Sigmoid colon (tissue), 7 donors: ENCODE results near the gene MEPE. TPM values are rescaled to one million over a fixed set of nuclear protein-coding genes. Genes with fewer than 3 reads are reported as not detected.
A peak's percentile ranks its signal among the peaks of the same experiment; 100 is the strongest.

Experiments used
- DNase-seq: peaks from one replicate; pipeline ENCODE4 v3.0.0-alpha.2; 2019
- H3K27ac ChIP-seq, 4 donors: fragments of 200-600 bp; sonication (generic); one replicate each; pipeline ENCODE4 v1.5.1; 2016 to 2019; ENCODE audit warnings: mild to moderate bottlenecking in 1 of 4
- H3K27me3 ChIP-seq, 3 donors: fragments of 200-600 bp; sonication (generic); one replicate each; pipeline ENCODE4 v1.5.1; 2019; ENCODE audit warnings: mild to moderate bottlenecking in 1 of 3
- H3K36me3 ChIP-seq, 4 donors: fragments of 200-600 bp; sonication (generic); one replicate each; pipeline ENCODE4 v1.5.1; 2016 to 2019
- H3K4me1 ChIP-seq, 4 donors: fragments of 200-600 bp; sonication (generic); one replicate each; pipeline ENCODE4 v1.5.1; 2017 to 2019
- H3K4me3 ChIP-seq, 4 donors: fragments of 200-600 bp; sonication (generic); one replicate each; pipeline ENCODE4 v1.5.1; 2017 to 2019; ENCODE audit warnings: mild to moderate bottlenecking in 2 of 4, moderate library complexity in 1 of 4
- H3K9me3 ChIP-seq, 4 donors: fragments of 200-600 bp in 3 of 4; sonication (generic) in 3 of 4; one replicate each; pipeline versions ENCODE4 v1.5.1 to v1.6.1; 2013 to 2019
- CTCF ChIP-seq, 4 experiments: fragments of 450-650 bp in 3 of 4; fragments of 200-600 bp in 1 of 4; IDR thresholded peaks; one replicate each; pipeline ENCODE4 v1.5.1; 2016 to 2019; ENCODE audit warnings: antibody characterized with exemption in 4 of 4, mild to moderate bottlenecking in 3 of 4, moderate library complexity in 2 of 4
- EP300 ChIP-seq, 4 donors: sonication (generic); formaldehyde crosslinking; IDR thresholded peaks; one replicate each; pipeline ENCODE4 v1.6.1; 2017; ENCODE audit warnings: antibody characterized with exemption in 4 of 4
- POLR2A ChIP-seq, 2 donors: fragments of 450-650 bp; IDR thresholded peaks; one replicate each; pipeline ENCODE4 v1.6.1; 2016; ENCODE audit warnings: antibody characterized with exemption in 2 of 2, mild to moderate bottlenecking in 2 of 2, moderate library complexity in 2 of 2
- POLR2AphosphoS5 ChIP-seq, 4 donors: sonication (generic); formaldehyde crosslinking; IDR thresholded peaks; one replicate each; pipeline ENCODE4 v1.6.1; 2017; ENCODE audit warnings: antibody characterized with exemption in 4 of 4
- WGBS, 2 donors: extraction: QIAGEN DNeasy Blood & Tissue Kit; methylation state at CpG; one replicate each; pipeline ENCODE4 v1.1.7; 2013; 5-methylcytosine and 5-hydroxymethylcytosine counted together
- intact Hi-C: fragments of 100-400 bp; cut with DNase I; formaldehyde crosslinking; loops from one replicate; pipeline ENCODE4 v1.15.1; 2023
- polyA plus RNA-seq, 3 donors: library from polyadenylated mRNA; stranded (reverse); fragments of 200-250 nt; gene quantifications; one replicate each; pipeline ENCODE4 v1.2.3, GENCODE V29; 2013
- total RNA-seq, 4 donors: library from RNA; depleted of rRNA; stranded (reverse); fragments of >200 nt; gene quantifications; one replicate each; pipeline ENCODE4 v1.1.0, GENCODE V29; 2016
- donor health status: healthy with polysubstance abuse.
- donor health status: Bipolar disorder and iron deficiency.
- donor health status: healthy.

The MEPE gene
- total and polyA plus RNA-seq, 7 donors: not detected

- DNase-seq: no peak
- no peak overlapping the region for H3K27ac ChIP-seq
- WGBS, 2 donors: 48 to 85% methylated on average over 2 of the region's 2 CpGs
- no peaks in the 10 kb centered on the region for H3K9me3 ChIP-seq
- H3K27me3 ChIP-seq: no peaks in the 10 kb centered on the region
- H3K4me1 ChIP-seq: peaks cover 0 to 5% (median 0%) of the 10 kb centered on the region in 4 donors
- intact Hi-C loops: loop anchor here (10.0 kb wide), 1 partner anchor 370 kb away; no protein-coding TSS in a partner anchor
- H3K36me3 ChIP-seq: no peaks in the 10 kb centered on the region
- H3K4me3 ChIP-seq: no peak overlapping the region
- TF ChIP-seq EP300 (IDR thresholded peaks at IDR 0.05): no peak
- TF ChIP-seq POLR2AphosphoS5 (IDR thresholded peaks at IDR 0.05): no peak
- TF ChIP-seq CTCF (IDR thresholded peaks at IDR 0.05): no peak
- TF ChIP-seq POLR2A (IDR thresholded peaks at IDR 0.05): no peak
These were observed 1.6 kb downstream of the MEPE start for GRCh38 chr4:87834401-87834800.

- H3K9me3 ChIP-seq: no peaks in the 10 kb centered on the region
- TF ChIP-seq POLR2A (IDR thresholded peaks at IDR 0.05): no peak
- no peak for TF ChIP-seq EP300 (IDR thresholded peaks at IDR 0.05)
- TF ChIP-seq CTCF (IDR thresholded peaks at IDR 0.05): no peak
- no peak for TF ChIP-seq POLR2AphosphoS5 (IDR thresholded peaks at IDR 0.05)
- peaks cover 0 to 5% (median 0%) of the 10 kb centered on the region in 4 donors for H3K4me1 ChIP-seq
- DNase-seq: no peak
- H3K36me3 ChIP-seq: no peaks in the 10 kb centered on the region
- no peaks in the 10 kb centered on the region for H3K27me3 ChIP-seq
- no peak overlapping the region for H3K27ac ChIP-seq
- intact Hi-C loops: loop anchor here (5.0 to 10.0 kb wide), 2 partner anchors 158 to 370 kb away; no protein-coding TSS in a partner anchor
- no peak overlapping the region for H3K4me3 ChIP-seq
- 87 to 92% methylated on average over 2 of the region's 2 CpGs for WGBS, 2 donors
These were observed 2.4 kb downstream of the MEPE start for GRCh38 chr4:87835197-87835596.

GRCh38 chr4:87835743-87836142, 3.0 kb downstream of the MEPE start:
- Histone ChIP-seq H3K27ac (no peak overlapping the region), H3K4me3 (no peak overlapping the region), H3K27me3 (no peaks in the 10 kb centered on the region), H3K36me3 (no peaks in the 10 kb centered on the region), H3K4me1 (peaks cover 0 to 5% (median 0%) of the 10 kb centered on the region in 4 donors), H3K9me3 (no peaks in the 10 kb centered on the region)
- intact Hi-C loops: loop anchor here (5.0 to 10.0 kb wide), 2 partner anchors 158 to 371 kb away; no protein-coding TSS in a partner anchor
- no peak for DNase-seq
- 94% methylated on average over 2 of the region's 2 CpGs for WGBS, 2 donors
- TF ChIP-seq CTCF (IDR thresholded peaks at IDR 0.05) (no peak), POLR2A (IDR thresholded peaks at IDR 0.05) (no peak), EP300 (IDR thresholded peaks at IDR 0.05) (no peak), POLR2AphosphoS5 (IDR thresholded peaks at IDR 0.05) (no peak)

GRCh38 chr4:87838205-87838604, 5.4 kb downstream of the MEPE start:
- no peak overlapping the region for H3K27ac ChIP-seq

More at GRCh38 chr4:87838205-87838604, 5.4 kb downstream of the MEPE start:
- Histone ChIP-seq H3K27me3 (no peaks in the 10 kb centered on the region), H3K9me3 (no peaks in the 10 kb centered on the region), H3K4me1 (peaks cover 0 to 5% (median 0%) of the 10 kb centered on the region in 4 donors), H3K4me3 (no peak overlapping the region), H3K36me3 (no peaks in the 10 kb centered on the region)
- 69 to 79% methylated on average over 6 of the region's 6 CpGs for WGBS, 2 donors
- no peak for DNase-seq
- intact Hi-C loops: loop anchor here (5.0 to 10.0 kb wide), 2 partner anchors 161 to 373 kb away; no protein-coding TSS in a partner anchor
- peak in 1 of 4 experiments; percentile 8 for TF ChIP-seq CTCF (IDR thresholded peaks at IDR 0.05)
- no peak for TF ChIP-seq POLR2AphosphoS5 (IDR thresholded peaks at IDR 0.05)
- no peak for TF ChIP-seq POLR2A (IDR thresholded peaks at IDR 0.05)
- TF ChIP-seq EP300 (IDR thresholded peaks at IDR 0.05): no peak
